HepG2 (cell line): Measurements from ENCODE around the gene SULT6B1. TPM values are rescaled to one million over a fixed set of nuclear protein-coding genes. Genes with fewer than 3 reads are reported as not detected.

ENCODE experiments used
- ATAC-seq: fragments of 200-7000 bp; cut with Tn5 transposase; 3 replicates; pipeline ENCODE4 v1.9.1; 2020; ENCODE audit warnings: mild to moderate bottlenecking, moderate library complexity
- BruUV-seq: library from RNA; stranded (reverse); fragments of 400-500 nt; replicated peaks from 2 replicates; lab custom pipeline; 2021; lab: Mats Ljungman, UMichigan
- CTCF ChIA-PET: fragments of 300-600 bp; formaldehyde crosslinking; extraction: SDS; loops from one replicate; lab custom pipeline; 2021; ENCODE audit warnings: low total read pairs, inconsistent platforms, low intra/inter-chr PET ratio; lab: Yijun Ruan, JAX
- POLR2A ChIA-PET: fragments of 350-600 bp; sonication (Branson Sonifier 250); formaldehyde crosslinking; loops from one replicate; lab custom pipeline; 2020; ENCODE audit warnings: antibody characterized with exemption, inconsistent platforms; lab: Yijun Ruan, JAX
- DNase-seq: peaks from one replicate; pipeline ENCODE4 v3.0.0-alpha.2; 2015; ENCODE audit warnings: low spot score
- FAIRE-seq: peaks from 3 replicates; lab custom pipeline; 2011; peaks lifted over from hg19 to GRCh38; lab: Jason Lieb, UNC
- H2AFZ ChIP-seq: one replicate; pipeline ENCODE4 v1.6.1; 2011; ENCODE audit warnings: low read length, inconsistent platforms
- H3K27ac ChIP-seq: fragments of 300-600 bp; 3 replicates; pipeline ENCODE4 v1.8.0; 2011; ENCODE audit warnings: mixed run types, mild to moderate bottlenecking, mixed read lengths, low read length, inconsistent platforms; ENCODE audit not compliant: insufficient read depth; ENCODE audit errors: extremely low read length
- H3K27me3 ChIP-seq, 2 experiments: fragments of 200-600 bp in 1 of 2; 2 replicates in 1 of 2; 3 replicates in 1 of 2; pipeline versions ENCODE4 v1.6.0 to v1.8.0; 2011; ENCODE audit warnings: low read length in 2 of 2, mild to moderate bottlenecking in 2 of 2, moderate library complexity in 2 of 2, inconsistent platforms in 1 of 2; ENCODE audit not compliant: insufficient read depth in 2 of 2, control insufficient read depth in 1 of 2
- H3K36me3 ChIP-seq, 2 experiments: fragments of 200-600 bp in 1 of 2; replicated peaks in 1 of 2; 2 replicates in 1 of 2; 3 replicates in 1 of 2; pipeline versions ENCODE4 v1.5.1 to v1.8.0; 2011; ENCODE audit warnings: low read length in 2 of 2, inconsistent platforms in 1 of 2; ENCODE audit not compliant: insufficient read depth in 2 of 2, control insufficient read depth in 1 of 2
- H3K4me1 ChIP-seq: 2 replicates; pipeline ENCODE4 v1.5.1; 2012; ENCODE audit warnings: low read length, inconsistent platforms; ENCODE audit not compliant: insufficient read depth
- H3K4me2 ChIP-seq: 2 replicates; pipeline ENCODE4 v1.6.0; 2011; ENCODE audit warnings: low read depth, low read length, inconsistent platforms
- H3K4me3 ChIP-seq, 3 experiments: fragments of 200-600 bp in 1 of 3; sonication (generic), shearing (Covaris generic) in 1 of 3; replicated peaks in 1 of 3; 2 replicates each; pipeline ENCODE4 v1.5.1; 2011 to 2016; ENCODE audit warnings: low read length in 3 of 3, inconsistent platforms in 2 of 3, low read depth in 2 of 3, mild to moderate bottlenecking in 2 of 3, control low read depth in 1 of 3, mixed read lengths in 1 of 3; ENCODE audit not compliant: insufficient read depth in 1 of 3
- H3K79me2 ChIP-seq: one replicate; pipeline ENCODE4 v1.6.1; 2011; ENCODE audit warnings: low read length, inconsistent platforms; ENCODE audit not compliant: insufficient read depth
- H3K9ac ChIP-seq: 2 replicates; pipeline ENCODE4 v1.6.0; 2011; ENCODE audit warnings: mild to moderate bottlenecking, low read depth, low read length, inconsistent platforms; ENCODE audit not compliant: insufficient read depth
- H3K9me3 ChIP-seq: 2 replicates; pipeline ENCODE4 v1.5.1; 2012; ENCODE audit warnings: mild to moderate bottlenecking, low read length
- H4K20me1 ChIP-seq: 2 replicates; pipeline ENCODE4 v1.6.0; 2011; ENCODE audit warnings: inconsistent platforms, mild to moderate bottlenecking, low read length, moderate library complexity; ENCODE audit not compliant: insufficient read depth
- ARNT2 ChIP-seq: sonication (generic); formaldehyde crosslinking; IDR thresholded peaks from 2 replicates; pipeline ENCODE4 v1.8.0; 2022; ENCODE audit warnings: mild to moderate bottlenecking, low read depth, missing genetic modification reagents, moderate library complexity
- CBX2 ChIP-seq, 2 experiments: fragments of 200-600 bp in 1 of 2; sonication (generic); formaldehyde crosslinking in 1 of 2; IDR thresholded peaks; 2 replicates each; pipeline versions ENCODE4 v1.7.0 to v1.8.1; 2018 to 2022; ENCODE audit warnings: low read depth in 2 of 2, low read length in 1 of 2, mild to moderate bottlenecking in 1 of 2, missing genetic modification reagents in 1 of 2
- GATAD1 ChIP-seq: IDR thresholded peaks from 2 replicates; pipeline ENCODE4 v1.6.1; 2016; ENCODE audit warnings: missing genetic modification reagents, missing compliant biosample characterization
- JUND ChIP-seq: sonication (generic); formaldehyde crosslinking; IDR thresholded peaks from 2 replicates; pipeline ENCODE4 v1.8.0; 2022; ENCODE audit warnings: mild to moderate bottlenecking, missing genetic modification reagents
- MLX ChIP-seq: IDR thresholded peaks from 2 replicates; pipeline ENCODE4 v1.6.1; 2016
- MTF1 ChIP-seq: sonication (generic); formaldehyde crosslinking; IDR thresholded peaks from 2 replicates; pipeline ENCODE4 v1.5.0; 2020; ENCODE audit warnings: missing genetic modification reagents
- PATZ1 ChIP-seq: sonication (generic); formaldehyde crosslinking; IDR thresholded peaks from 2 replicates; pipeline ENCODE4 v1.4.0; 2020; ENCODE audit warnings: missing genetic modification reagents
- SIN3B ChIP-seq: fragments of 150-350 bp; IDR thresholded peaks from 2 replicates; pipeline ENCODE4 v1.6.1; 2014; ENCODE audit warnings: low read length
- TBX3 ChIP-seq: fragments of 450-650 bp; IDR thresholded peaks from 2 replicates; pipeline ENCODE4 v1.6.1; 2017; ENCODE audit warnings: antibody characterized with exemption, mild to moderate bottlenecking, inconsistent platforms, borderline replicate concordance
- ZBTB21 ChIP-seq: sonication (generic); formaldehyde crosslinking; IDR thresholded peaks from 2 replicates; pipeline ENCODE4 v1.4.0; 2020; ENCODE audit warnings: missing genetic modification reagents
- ZBTB46 ChIP-seq: sonication (generic); formaldehyde crosslinking; IDR thresholded peaks from 2 replicates; pipeline ENCODE4 v1.4.0; 2020; ENCODE audit warnings: mild to moderate bottlenecking, missing genetic modification reagents, borderline replicate concordance
- ZNF136 ChIP-seq: sonication (generic); formaldehyde crosslinking; IDR thresholded peaks from 2 replicates; pipeline ENCODE4 v1.8.1; 2022; ENCODE audit warnings: low read depth, mild to moderate bottlenecking, moderate library complexity, missing genetic modification reagents
- ZNF790 ChIP-seq: sonication (generic); formaldehyde crosslinking; IDR thresholded peaks from 2 replicates; pipeline ENCODE4 v1.8.0; 2022; ENCODE audit warnings: missing genetic modification reagents, mild to moderate bottlenecking, borderline replicate concordance
- ZNF792 ChIP-seq: IDR thresholded peaks from 2 replicates; pipeline ENCODE4 v1.6.1; 2016
- WGBS: methylation state at CpG from one replicate; pipeline ENCODE4 v1.1.6; 2017; ENCODE audit warnings: low lambda C conversion rate; 5-methylcytosine and 5-hydroxymethylcytosine counted together
- in situ Hi-C: cut with HindIII; loops from 2 replicates; pipeline ENCODE4 v1.10.0; 2017; ENCODE audit warnings: low pct_unique_long_range_greater_than_20kb; ENCODE audit not compliant: extremely low pct_ligation_motif_present
- intact Hi-C: fragments of 100-400 bp; cut with micrococcal nuclease; formaldehyde crosslinking; loops from one replicate; pipeline ENCODE4 v1.10.0; 2022; ENCODE audit not compliant: unreplicated experiment
- polyA plus RNA-seq, 8 experiments: library from polyadenylated mRNA; depleted of rRNA in 3 of 8; stranded (reverse) in 7 of 8; unstranded in 1 of 8; fragments of >200 nt; fragmentation: Illumina TruSeq in 4 of 8; extraction: Trizol in 4 of 8; gene quantifications; 2 replicates each; pipeline versions ENCODE4 v1.2.1 to v1.2.3, GENCODE V29; 2011 to 2016; ENCODE audit warnings: low read depth in 4 of 8, missing spikeins in 1 of 8, mixed read lengths in 1 of 8; ENCODE audit not compliant: insufficient read depth in 1 of 8
- total RNA-seq, 5 experiments: library from RNA; depleted of rRNA; stranded (reverse); fragments of >200 nt; fragmentation: Illumina TruSeq; extraction: Trizol; gene quantifications; 2 replicates each; pipeline ENCODE4 v1.2.3, GENCODE V29; 2016; ENCODE audit warnings: low read depth in 1 of 5
- TF ChIP-seq, protein P1 (sequence below): sonication (generic); formaldehyde crosslinking; IDR thresholded peaks from 2 replicates; pipeline ENCODE4 v1.4.0; 2020; ENCODE audit warnings: missing genetic modification reagents

The SULT6B1 gene
- total and polyA plus RNA-seq, 2 of the 13 experiments (the other 11 are each of a cell fraction or from before 2014, with no cell fraction given): not detected

- Histone ChIP-seq H3K4me1 (peaks cover 61% of the 10 kb centered on the region), H3K9ac (peak within 1 kb of the TSS; percentile 88), H3K79me2 (peaks cover 36% of the 10 kb centered on the region), H3K4me3 (peak within 1 kb of the TSS; percentile 89 to 98 (median 94)), H3K36me3 (no peaks in the 10 kb centered on the region), H3K27ac (peak within 1 kb of the TSS; percentile 74), H3K9me3 (no peaks in the 10 kb centered on the region), H2AFZ (peak within 1 kb of the TSS; percentile 94), H3K27me3 (no peaks in the 10 kb centered on the region; a peak in 1 of 5 replicates), H4K20me1 (no peaks in the 10 kb centered on the region), H3K4me2 (peak within 1 kb of the TSS; percentile 94)
- BruUV-seq: TSS peak; percentile 73
- FAIRE-seq: no peak
- DNase-seq: peak; percentile 84
- intact Hi-C loops (loop anchor here (2.0 kb wide), 1 partner anchor 40 kb away; the partner anchor contains the start of gene CEBPZOS), in situ Hi-C loops (loop anchor here (5.0 to 25.0 kb wide), 2 partner anchors 70 to 730 kb away; no protein-coding TSS in a partner anchor)
- WGBS: 0% methylated on average over 43 of the region's 55 CpGs
- POLR2A ChIA-PET: interaction anchor here (0.5 to 2.8 kb wide), 10 partner anchors 8 to 1594 kb away, joined by 3 to 12 read pairs (median 3); partner anchors contain the start of genes CEBPZ, CEBPZOS, NDUFAF7 and SRSF7
- ATAC-seq: peak; percentile 97
- CTCF ChIA-PET: no interaction called here
- TF ChIP-seq JUND (CRISPR knock-in tag) (no peak), MTF1 (no peak), SIN3B (peak; percentile 10; the same call in 1 of the 2 replicates), CBX2 (IDR thresholded peaks at IDR 0.05; ENCODE audit: low read depth, low read length) (no peak), CBX2 (CRISPR knock-in tag; IDR thresholded peaks at IDR 0.05; ENCODE audit: low read depth) (no peak), ZNF792 (CRISPR knock-in tag) (peak; percentile 66; the same call in 1 of the 2 replicates), GATAD1 (CRISPR knock-in tag) (peak; percentile 62; the same call in 1 of the 2 replicates), TBX3 (no peak), PATZ1 (peak; percentile 59), ZNF136 (no peak), MLX (no peak), ZBTB21 (CRISPR knock-in tag) (no peak), ARNT2 (CRISPR knock-in tag) (peak; percentile 83; the same call in 1 of the 2 replicates), ZBTB46 (CRISPR knock-in tag) (no peak), ZNF790 (CRISPR knock-in tag) (peak; percentile 89; the same call in 1 of the 2 replicates)
- TF ChIP-seq, protein P1, sequence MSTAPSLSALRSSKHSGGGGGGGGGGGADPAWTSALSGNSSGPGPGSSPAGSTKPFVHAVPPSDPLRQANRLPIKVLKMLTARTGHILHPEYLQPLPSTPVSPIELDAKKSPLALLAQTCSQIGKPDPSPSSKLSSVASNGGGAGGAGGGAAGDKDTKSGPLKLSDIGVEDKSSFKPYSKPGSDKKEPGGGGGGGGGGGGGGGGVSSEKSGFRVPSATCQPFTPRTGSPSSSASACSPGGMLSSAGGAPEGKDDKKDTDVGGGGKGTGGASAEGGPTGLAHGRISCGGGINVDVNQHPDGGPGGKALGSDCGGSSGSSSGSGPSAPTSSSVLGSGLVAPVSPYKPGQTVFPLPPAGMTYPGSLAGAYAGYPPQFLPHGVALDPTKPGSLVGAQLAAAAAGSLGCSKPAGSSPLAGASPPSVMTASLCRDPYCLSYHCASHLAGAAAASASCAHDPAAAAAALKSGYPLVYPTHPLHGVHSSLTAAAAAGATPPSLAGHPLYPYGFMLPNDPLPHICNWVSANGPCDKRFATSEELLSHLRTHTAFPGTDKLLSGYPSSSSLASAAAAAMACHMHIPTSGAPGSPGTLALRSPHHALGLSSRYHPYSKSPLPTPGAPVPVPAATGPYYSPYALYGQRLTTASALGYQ (CRISPR knock-in tag): no peak
Observed at GRCh38 chr2:37156857-37157714, 31.4 kb downstream of the SULT6B1 start, which contains the start of gene EIF2AK2. Gene EIF2AK2 (minus strand): TSS chr2:37156980. CDS start chr2:37147806, 9,174 bp downstream.
